ENCODE results near the gene PLEKHH2. TPM values are rescaled to one million over a fixed set of nuclear protein-coding genes. Genes with fewer than 3 reads are reported as not detected.

PLEKHH2 gene
- total and polyA plus RNA-seq, 4 donors = 2.9 to 38.0 (median 27.2) TPM

- ATAC-seq (ENCODE audit: low FRiP score) (no peak), DNase-seq (no peak)
- Histone ChIP-seq H3K27ac (ENCODE audit: low read depth in 1 of 2, low read length in 2 of 2) (no peak overlapping the region), H3K4me3 (ENCODE audit: low read length in 2 of 2) (no peak overlapping the region), H3K36me3 (ENCODE audit: control insufficient read depth in 1 of 2, insufficient read depth in 2 of 2, low read length in 1 of 2) (no peaks in the 10 kb centered on the region), H3K9me3 (ENCODE audit: control insufficient read depth, low read length) (no peaks in the 10 kb centered on the region), H3K27me3 (ENCODE audit: control insufficient read depth in 1 of 2, insufficient read depth in 2 of 2, low read length in 1 of 2) (no peaks in the 10 kb centered on the region), H3K4me1 (ENCODE audit: control insufficient read depth in 1 of 2, insufficient read depth in 2 of 2, low read length in 2 of 2) (no peaks in the 10 kb centered on the region)
- intact Hi-C loops (cut with DNase I) = no loop called here
- WGBS, 2 donors = 51 to 63% methylated on average over 1 of the region's 1 CpG
Observed at GRCh38 chr2:43796206-43796605, 159.1 kb downstream of the PLEKHH2 start.

- intact Hi-C loops (cut with DNase I) = no loop called here
- ATAC-seq (ENCODE audit: low FRiP score) (no peak), DNase-seq (no peak)
- Histone ChIP-seq H3K9me3 (ENCODE audit: control insufficient read depth, low read length) (no peaks in the 10 kb centered on the region), H3K4me3 (ENCODE audit: low read length in 2 of 2) (no peak overlapping the region), H3K36me3 (ENCODE audit: control insufficient read depth in 1 of 2, insufficient read depth in 2 of 2, low read length in 1 of 2) (no peaks in the 10 kb centered on the region), H3K4me1 (ENCODE audit: control insufficient read depth in 1 of 2, insufficient read depth in 2 of 2, low read length in 2 of 2) (no peaks in the 10 kb centered on the region), H3K27me3 (ENCODE audit: control insufficient read depth in 1 of 2, insufficient read depth in 2 of 2, low read length in 1 of 2) (no peaks in the 10 kb centered on the region), H3K27ac (ENCODE audit: low read depth in 1 of 2, low read length in 2 of 2) (no peak overlapping the region)
- WGBS, 2 donors = 67 to 70% methylated on average over 4 of the region's 4 CpGs
Observed at GRCh38 chr2:43798300-43798699, 161.2 kb downstream of the PLEKHH2 start.

- peaks cover 0 to 3% of the 10 kb centered on the region in 2 donors for H3K36me3 ChIP-seq (ENCODE audit: control insufficient read depth in 1 of 2, insufficient read depth in 2 of 2, low read length in 1 of 2)
Observed at GRCh38 chr2:43800894-43801293, 163.8 kb downstream of the PLEKHH2 start.

GRCh38 chr2:43802135-43802534, 165.1 kb downstream of the PLEKHH2 start:
- intact Hi-C loops (cut with DNase I) = no loop called here
- no peaks in the 10 kb centered on the region for H3K4me1 ChIP-seq (ENCODE audit: control insufficient read depth in 1 of 2, insufficient read depth in 2 of 2, low read length in 2 of 2)
- no peaks in the 10 kb centered on the region for H3K27me3 ChIP-seq (ENCODE audit: control insufficient read depth in 1 of 2, insufficient read depth in 2 of 2, low read length in 1 of 2)
- DNase-seq (no peak), ATAC-seq (ENCODE audit: low FRiP score) (no peak)
- H3K36me3 ChIP-seq (ENCODE audit: control insufficient read depth in 1 of 2, insufficient read depth in 2 of 2, low read length in 1 of 2) = peaks cover 0 to 3% of the 10 kb centered on the region in 2 donors
- H3K27ac ChIP-seq (ENCODE audit: low read depth in 1 of 2, low read length in 2 of 2) = no peak overlapping the region
- H3K9me3 ChIP-seq (ENCODE audit: control insufficient read depth, low read length) = no peaks in the 10 kb centered on the region
- no peak overlapping the region for H3K4me3 ChIP-seq (ENCODE audit: low read length in 2 of 2)
- WGBS, 2 donors = 97 to 99% methylated on average over 2 of the region's 2 CpGs

More at GRCh38 chr2:43800894-43801293, 163.8 kb downstream of the PLEKHH2 start:
- Histone ChIP-seq H3K27me3 (ENCODE audit: control insufficient read depth in 1 of 2, insufficient read depth in 2 of 2, low read length in 1 of 2) (no peaks in the 10 kb centered on the region), H3K4me1 (ENCODE audit: control insufficient read depth in 1 of 2, insufficient read depth in 2 of 2, low read length in 2 of 2) (no peaks in the 10 kb centered on the region), H3K4me3 (ENCODE audit: low read length in 2 of 2) (no peak overlapping the region), H3K27ac (ENCODE audit: low read depth in 1 of 2, low read length in 2 of 2) (no peak overlapping the region), H3K9me3 (ENCODE audit: control insufficient read depth, low read length) (no peaks in the 10 kb centered on the region)
- DNase-seq (no peak), ATAC-seq (ENCODE audit: low FRiP score) (no peak)
- intact Hi-C loops (cut with DNase I) = no loop called here

GRCh38 chr2:43803113-43803512, 166.1 kb downstream of the PLEKHH2 start:
- intact Hi-C loops (cut with DNase I) = no loop called here
- ATAC-seq (ENCODE audit: low FRiP score) (no peak), DNase-seq (no peak)
- H3K9me3 ChIP-seq (ENCODE audit: control insufficient read depth, low read length) = no peaks in the 10 kb centered on the region
- H3K27ac ChIP-seq (ENCODE audit: low read depth in 1 of 2, low read length in 2 of 2) = no peak overlapping the region
- WGBS, 2 donors = 73 to 77% methylated on average over 1 of the region's 1 CpG
- no peaks in the 10 kb centered on the region for H3K27me3 ChIP-seq (ENCODE audit: control insufficient read depth in 1 of 2, insufficient read depth in 2 of 2, low read length in 1 of 2)
- no peaks in the 10 kb centered on the region for H3K4me1 ChIP-seq (ENCODE audit: control insufficient read depth in 1 of 2, insufficient read depth in 2 of 2, low read length in 2 of 2)
- H3K36me3 ChIP-seq (ENCODE audit: control insufficient read depth in 1 of 2, insufficient read depth in 2 of 2, low read length in 1 of 2) = peaks cover 0 to 3% of the 10 kb centered on the region in 2 donors
- no peak overlapping the region for H3K4me3 ChIP-seq (ENCODE audit: low read length in 2 of 2)

- Histone ChIP-seq H3K9me3 (ENCODE audit: control insufficient read depth, low read length) (no peaks in the 10 kb centered on the region), H3K27ac (ENCODE audit: low read depth in 1 of 2, low read length in 2 of 2) (no peak overlapping the region), H3K4me1 (ENCODE audit: control insufficient read depth in 1 of 2, insufficient read depth in 2 of 2, low read length in 2 of 2) (no peaks in the 10 kb centered on the region), H3K36me3 (ENCODE audit: control insufficient read depth in 1 of 2, insufficient read depth in 2 of 2, low read length in 1 of 2) (peaks cover 2 to 10% of the 10 kb centered on the region in 2 donors), H3K27me3 (ENCODE audit: control insufficient read depth in 1 of 2, insufficient read depth in 2 of 2, low read length in 1 of 2) (no peaks in the 10 kb centered on the region), H3K4me3 (ENCODE audit: low read length in 2 of 2) (no peak overlapping the region)
- intact Hi-C loops (cut with DNase I) = no loop called here
- no peak for DNase-seq
- ATAC-seq (ENCODE audit: low FRiP score) = no peak
- 91 to 93% methylated on average over 2 of the region's 2 CpGs for WGBS, 2 donors
Observed at GRCh38 chr2:43806719-43807031, 169.6 kb downstream of the PLEKHH2 start.

- no peaks in the 10 kb centered on the region for H3K27me3 ChIP-seq (ENCODE audit: control insufficient read depth in 1 of 2, insufficient read depth in 2 of 2, low read length in 1 of 2)
- intact Hi-C loops (cut with DNase I) = no loop called here
- H3K27ac ChIP-seq (ENCODE audit: low read depth in 1 of 2, low read length in 2 of 2) = no peak overlapping the region
- WGBS, 2 donors = 34 to 35% methylated on average over 2 of the region's 2 CpGs
- H3K4me1 ChIP-seq (ENCODE audit: control insufficient read depth in 1 of 2, insufficient read depth in 2 of 2, low read length in 2 of 2) = no peaks in the 10 kb centered on the region
- no peak for ATAC-seq (ENCODE audit: low FRiP score)
- H3K36me3 ChIP-seq (ENCODE audit: control insufficient read depth in 1 of 2, insufficient read depth in 2 of 2, low read length in 1 of 2) = peaks cover 2 to 7% of the 10 kb centered on the region in 2 donors
- H3K9me3 ChIP-seq (ENCODE audit: control insufficient read depth, low read length) = no peaks in the 10 kb centered on the region
- no peak overlapping the region for H3K4me3 ChIP-seq (ENCODE audit: low read length in 2 of 2)
- DNase-seq = no peak
Observed at GRCh38 chr2:43810452-43810851, 173.4 kb downstream of the PLEKHH2 start.

GRCh38 chr2:43810888-43811287, 173.8 kb downstream of the PLEKHH2 start:
- Histone ChIP-seq H3K27ac (ENCODE audit: low read depth in 1 of 2, low read length in 2 of 2) (no peak overlapping the region), H3K36me3 (ENCODE audit: control insufficient read depth in 1 of 2, insufficient read depth in 2 of 2, low read length in 1 of 2) (peaks cover 2 to 7% of the 10 kb centered on the region in 2 donors), H3K4me1 (ENCODE audit: control insufficient read depth in 1 of 2, insufficient read depth in 2 of 2, low read length in 2 of 2) (no peaks in the 10 kb centered on the region), H3K4me3 (ENCODE audit: low read length in 2 of 2) (no peak overlapping the region), H3K27me3 (ENCODE audit: control insufficient read depth in 1 of 2, insufficient read depth in 2 of 2, low read length in 1 of 2) (no peaks in the 10 kb centered on the region), H3K9me3 (ENCODE audit: control insufficient read depth, low read length) (no peaks in the 10 kb centered on the region)
- ATAC-seq (ENCODE audit: low FRiP score) (no peak), DNase-seq (no peak)
- intact Hi-C loops (cut with DNase I) = no loop called here
- 38 to 40% methylated on average over 1 of the region's 1 CpG for WGBS, 2 donors

GRCh38 chr2:43812006-43812405, 174.9 kb downstream of the PLEKHH2 start:
- Histone ChIP-seq H3K4me1 (ENCODE audit: control insufficient read depth in 1 of 2, insufficient read depth in 2 of 2, low read length in 2 of 2) (no peaks in the 10 kb centered on the region), H3K9me3 (ENCODE audit: control insufficient read depth, low read length) (no peaks in the 10 kb centered on the region), H3K27ac (ENCODE audit: low read depth in 1 of 2, low read length in 2 of 2) (no peak overlapping the region), H3K4me3 (ENCODE audit: low read length in 2 of 2) (no peak overlapping the region), H3K36me3 (ENCODE audit: control insufficient read depth in 1 of 2, insufficient read depth in 2 of 2, low read length in 1 of 2) (peaks cover 2 to 7% of the 10 kb centered on the region in 2 donors), H3K27me3 (ENCODE audit: control insufficient read depth in 1 of 2, insufficient read depth in 2 of 2, low read length in 1 of 2) (no peaks in the 10 kb centered on the region)
- ATAC-seq (ENCODE audit: low FRiP score) (no peak), DNase-seq (no peak)
- intact Hi-C loops (cut with DNase I) = no loop called here
- WGBS, 2 donors = 79 to 81% methylated on average over 2 of the region's 2 CpGs
